Measurements from ENCODE around the gene DNAI1. TPM values are rescaled to one million over a fixed set of nuclear protein-coding genes. Genes with fewer than 3 reads are reported as not detected.

The DNAI1 gene
- total and polyA plus RNA-seq, 9 donors = 0.13 to 0.29 (median 0.22) TPM; not detected in 5

GRCh38 chr9:34555500-34555899 is 96.9 kb downstream of the DNAI1 start:
- no peak for DNase-seq
- Histone ChIP-seq H3K4me1 (ENCODE audit: control insufficient read depth, insufficient read depth, low read length) (peaks cover 66% of the 10 kb centered on the region), H3K9me3 (replicated peaks; ENCODE audit: control insufficient read depth, low read depth, low read length) (no peaks in the 10 kb centered on the region), H3K4me3 (ENCODE audit: low read length) (no peak overlapping the region), H3K27ac (ENCODE audit: low read length) (peak overlapping the region; percentile 55), H3K27me3 (ENCODE audit: control insufficient read depth, insufficient read depth, low read length) (peaks cover 35% of the 10 kb centered on the region), H3K36me3 (ENCODE audit: control insufficient read depth, insufficient read depth, low read length) (peaks cover 14% of the 10 kb centered on the region)
- 39% methylated on average over 3 of the region's 5 CpGs for WGBS (ENCODE audit: insufficient coverage)

GRCh38 chr9:34555936-34556525 is 97.4 kb downstream of the DNAI1 start:
- H3K27ac ChIP-seq (ENCODE audit: low read length) = no peak overlapping the region
- H3K9me3 ChIP-seq (replicated peaks; ENCODE audit: control insufficient read depth, low read depth, low read length) = no peaks in the 10 kb centered on the region
- H3K36me3 ChIP-seq (ENCODE audit: control insufficient read depth, insufficient read depth, low read length) = peaks cover 14% of the 10 kb centered on the region
- H3K4me3 ChIP-seq (ENCODE audit: low read length) = no peak overlapping the region
- H3K27me3 ChIP-seq (ENCODE audit: control insufficient read depth, insufficient read depth, low read length) = peaks cover 35% of the 10 kb centered on the region
- 80% methylated on average over 11 of the region's 13 CpGs for WGBS (ENCODE audit: insufficient coverage)
- no peak for DNase-seq
- H3K4me1 ChIP-seq (ENCODE audit: control insufficient read depth, insufficient read depth, low read length) = peaks cover 71% of the 10 kb centered on the region

GRCh38 chr9:34556949-34557348 is 98.3 kb downstream of the DNAI1 start:
- no CpG with 5 or more reads among the region's 6 CpGs for WGBS (ENCODE audit: insufficient coverage)
- peaks cover 72% of the 10 kb centered on the region for H3K4me1 ChIP-seq (ENCODE audit: control insufficient read depth, insufficient read depth, low read length)
- DNase-seq = no peak
- no peak overlapping the region for H3K4me3 ChIP-seq (ENCODE audit: low read length)
- H3K27ac ChIP-seq (ENCODE audit: low read length) = no peak overlapping the region
- H3K27me3 ChIP-seq (ENCODE audit: control insufficient read depth, insufficient read depth, low read length) = peaks cover 35% of the 10 kb centered on the region
- H3K36me3 ChIP-seq (ENCODE audit: control insufficient read depth, insufficient read depth, low read length) = peaks cover 16% of the 10 kb centered on the region
- H3K9me3 ChIP-seq (replicated peaks; ENCODE audit: control insufficient read depth, low read depth, low read length) = peaks cover under 1% of the 10 kb centered on the region

GRCh38 chr9:34557426-34558321 is 99.1 kb downstream of the DNAI1 start:
- peaks cover 31% of the 10 kb centered on the region for H3K27me3 ChIP-seq (ENCODE audit: control insufficient read depth, insufficient read depth, low read length)
- WGBS (ENCODE audit: insufficient coverage) = 54% methylated on average over 8 of the region's 19 CpGs
- peaks cover 6% of the 10 kb centered on the region for H3K9me3 ChIP-seq (replicated peaks; ENCODE audit: control insufficient read depth, low read depth, low read length)
- no peak for DNase-seq
- H3K4me1 ChIP-seq (ENCODE audit: control insufficient read depth, insufficient read depth, low read length) = peaks cover 72% of the 10 kb centered on the region
- peak overlapping the region; percentile 54 for H3K27ac ChIP-seq (ENCODE audit: low read length)
- H3K36me3 ChIP-seq (ENCODE audit: control insufficient read depth, insufficient read depth, low read length) = peaks cover 16% of the 10 kb centered on the region
- H3K4me3 ChIP-seq (ENCODE audit: low read length) = no peak overlapping the region

GRCh38 chr9:34558364-34558763 is 99.8 kb downstream of the DNAI1 start:
- WGBS (ENCODE audit: insufficient coverage) = 59% methylated on average over 4 of the region's 9 CpGs
- no peak overlapping the region for H3K4me3 ChIP-seq (ENCODE audit: low read length)
- peak overlapping the region; percentile 54 for H3K27ac ChIP-seq (ENCODE audit: low read length)
- DNase-seq = no peak
- H3K36me3 ChIP-seq (ENCODE audit: control insufficient read depth, insufficient read depth, low read length) = peaks cover 13% of the 10 kb centered on the region
- H3K9me3 ChIP-seq (replicated peaks; ENCODE audit: control insufficient read depth, low read depth, low read length) = peaks cover 6% of the 10 kb centered on the region
- peaks cover 72% of the 10 kb centered on the region for H3K4me1 ChIP-seq (ENCODE audit: control insufficient read depth, insufficient read depth, low read length)
- H3K27me3 ChIP-seq (ENCODE audit: control insufficient read depth, insufficient read depth, low read length) = peaks cover 24% of the 10 kb centered on the region

- Histone ChIP-seq H3K4me1 (ENCODE audit: control insufficient read depth, insufficient read depth, low read length) (peaks cover 65% of the 10 kb centered on the region), H3K27me3 (ENCODE audit: control insufficient read depth, insufficient read depth, low read length) (peaks cover 23% of the 10 kb centered on the region), H3K36me3 (ENCODE audit: control insufficient read depth, insufficient read depth, low read length) (peaks cover 13% of the 10 kb centered on the region), H3K9me3 (replicated peaks; ENCODE audit: control insufficient read depth, low read depth, low read length) (peaks cover 6% of the 10 kb centered on the region), H3K27ac (ENCODE audit: low read length) (peak overlapping the region; percentile 83), H3K4me3 (ENCODE audit: low read length) (no peak overlapping the region)
- DNase-seq = peak; percentile 87
- WGBS (ENCODE audit: insufficient coverage) = 25% methylated on average over 9 of the region's 17 CpGs
Measured at GRCh38 chr9:34558919-34559623, 100.5 kb downstream of the DNAI1 start.

GRCh38 chr9:34559624-34560455 is 101.2 kb downstream of the DNAI1 start:
- WGBS (ENCODE audit: insufficient coverage) = 7% methylated on average over 11 of the region's 21 CpGs

GRCh38 chr9:34560599-34561214 is 102.1 kb downstream of the DNAI1 start:
- Histone ChIP-seq H3K9me3 (replicated peaks; ENCODE audit: control insufficient read depth, low read depth, low read length) (peaks cover 6% of the 10 kb centered on the region), H3K27me3 (ENCODE audit: control insufficient read depth, insufficient read depth, low read length) (peaks cover 20% of the 10 kb centered on the region), H3K4me1 (ENCODE audit: control insufficient read depth, insufficient read depth, low read length) (peaks cover 54% of the 10 kb centered on the region), H3K36me3 (ENCODE audit: control insufficient read depth, insufficient read depth, low read length) (peaks cover 16% of the 10 kb centered on the region), H3K27ac (ENCODE audit: low read length) (peak overlapping the region; percentile 71), H3K4me3 (ENCODE audit: low read length) (no peak overlapping the region)
- whole genome bisulfite sequencing (ENCODE audit: insufficient coverage) = 66% methylated on average over 19 of the region's 21 CpGs
- no peak for DNase-seq

More at GRCh38 chr9:34559624-34560455, 101.2 kb downstream of the DNAI1 start:
- H3K9me3 ChIP-seq (replicated peaks; ENCODE audit: control insufficient read depth, low read depth, low read length) = peaks cover 6% of the 10 kb centered on the region
- H3K4me1 ChIP-seq (ENCODE audit: control insufficient read depth, insufficient read depth, low read length) = peaks cover 57% of the 10 kb centered on the region
- peak; percentile 84 for DNase-seq
- peaks cover 23% of the 10 kb centered on the region for H3K27me3 ChIP-seq (ENCODE audit: control insufficient read depth, insufficient read depth, low read length)
- H3K36me3 ChIP-seq (ENCODE audit: control insufficient read depth, insufficient read depth, low read length) = peaks cover 16% of the 10 kb centered on the region
- H3K27ac ChIP-seq (ENCODE audit: low read length) = peak overlapping the region; percentile 83
- no peak overlapping the region for H3K4me3 ChIP-seq (ENCODE audit: low read length)

GRCh38 chr9:34562135-34562745 is 103.6 kb downstream of the DNAI1 start:
- Histone ChIP-seq H3K4me1 (ENCODE audit: control insufficient read depth, insufficient read depth, low read length) (peaks cover 57% of the 10 kb centered on the region), H3K27ac (ENCODE audit: low read length) (no peak overlapping the region), H3K4me3 (ENCODE audit: low read length) (no peak overlapping the region), H3K9me3 (replicated peaks; ENCODE audit: control insufficient read depth, low read depth, low read length) (peaks cover 6% of the 10 kb centered on the region), H3K27me3 (ENCODE audit: control insufficient read depth, insufficient read depth, low read length) (peaks cover 20% of the 10 kb centered on the region), H3K36me3 (ENCODE audit: control insufficient read depth, insufficient read depth, low read length) (peaks cover 12% of the 10 kb centered on the region)
- peak; percentile 4 for DNase-seq
- WGBS (ENCODE audit: insufficient coverage) = 76% methylated on average over 7 of the region's 7 CpGs

All from muscle of leg (tissue), 11 donors.